ENCODE results near the gene ATXN10. TPM values are rescaled to one million over a fixed set of nuclear protein-coding genes. Genes with fewer than 3 reads are reported as not detected.

The ATXN10 gene
- total RNA-seq, 4 donors from 2014 or later: 110 to 145 (median 134) TPM

DNA sequence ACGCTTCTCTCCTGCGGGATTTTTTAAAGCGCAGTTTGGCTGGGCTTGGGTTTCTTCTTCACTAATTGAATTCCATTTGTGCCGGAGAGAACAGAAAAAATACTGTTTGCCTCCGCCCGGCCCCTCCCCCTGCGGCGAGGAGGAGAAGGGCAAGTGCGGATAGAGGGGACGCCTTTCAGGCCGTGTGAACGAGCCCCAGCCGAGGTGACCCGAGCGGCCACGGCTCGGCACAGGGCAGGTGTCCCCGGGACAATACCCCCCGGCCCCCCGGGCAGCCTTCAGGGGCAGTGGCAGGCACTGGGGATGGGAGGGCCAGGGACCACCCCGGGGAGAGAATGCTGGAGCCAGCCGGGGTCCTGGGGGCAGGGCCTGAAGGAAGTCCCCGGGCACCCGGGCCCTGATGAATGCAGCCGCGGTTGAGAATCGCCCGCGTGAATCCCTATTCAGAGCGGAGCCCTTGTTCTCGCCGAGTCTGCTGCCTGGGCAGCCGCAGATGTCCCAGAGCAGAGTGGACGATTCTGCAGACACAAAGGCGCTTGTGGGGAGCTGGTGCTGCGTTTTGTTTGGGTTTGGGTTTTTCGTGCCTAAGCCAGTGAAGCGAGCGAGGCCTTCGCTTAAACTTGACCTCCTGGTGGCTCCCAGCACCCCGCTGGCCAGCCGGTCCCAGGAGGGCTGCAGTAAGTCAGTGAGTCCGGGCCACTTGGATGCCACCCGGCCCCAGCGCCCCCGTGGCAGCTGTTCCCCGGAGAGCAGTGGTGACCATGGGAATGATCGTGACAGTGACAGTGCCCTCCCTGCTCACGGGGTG lies 209.3 kb downstream of the ATXN10 start:
- no peak for DNase-seq
- Histone ChIP-seq H3K27ac (no peak overlapping the region), H3K27me3 (no peaks in the 10 kb centered on the region), H3K9me3 (no peaks in the 10 kb centered on the region), H3K4me1 (peaks cover 1 to 2% of the 10 kb centered on the region in 2 donors), H3K4me3 (replicated peaks in 1 of 3) (no peak overlapping the region), H3K36me3 (no peaks in the 10 kb centered on the region)
- intact Hi-C loops (cut with DNase I): loop anchor here (10.0 kb wide), 1 partner anchor 84 kb away; no protein-coding TSS in a partner anchor
- 22 to 26% methylated on average over 24 to 46 of the region's 49 CpGs for WGBS, 2 donors
- TF ChIP-seq CTCF (IDR thresholded peaks at IDR 0.05) (no peak), POLR2A (IDR thresholded peaks at IDR 0.05) (no peak)

DNA sequence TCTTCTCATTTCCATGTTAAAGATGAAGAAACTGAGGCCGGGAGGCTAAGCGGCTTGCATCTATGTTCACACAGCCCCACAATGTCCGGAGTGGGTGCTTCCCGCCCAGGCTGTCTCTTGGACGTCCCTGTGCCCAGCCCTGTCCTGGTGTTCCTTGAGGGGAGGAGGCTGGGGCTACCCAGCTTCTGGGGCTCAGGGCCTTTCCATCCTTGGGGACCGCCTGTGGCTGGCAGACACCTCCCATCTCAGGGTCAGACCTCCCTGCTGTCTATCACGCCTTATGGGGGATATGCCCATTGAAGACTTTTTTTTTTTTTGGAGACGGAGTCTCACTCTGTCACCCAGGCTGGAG lies 209.9 kb downstream of the ATXN10 start:
- TF ChIP-seq POLR2A (IDR thresholded peaks at IDR 0.05) (no peak), CTCF (IDR thresholded peaks at IDR 0.05) (no peak)
- intact Hi-C loops (cut with DNase I): loop anchor here (10.0 kb wide), 1 partner anchor 83 kb away; no protein-coding TSS in a partner anchor
- H3K4me1 ChIP-seq: peaks cover 4 to 6% of the 10 kb centered on the region in 2 donors
- no peaks in the 10 kb centered on the region for H3K36me3 ChIP-seq
- no peak for DNase-seq
- no peak overlapping the region for H3K4me3 ChIP-seq (replicated peaks in 1 of 3)
- H3K27me3 ChIP-seq: no peaks in the 10 kb centered on the region
- no peak overlapping the region for H3K27ac ChIP-seq
- H3K9me3 ChIP-seq: no peaks in the 10 kb centered on the region
- WGBS, 2 donors: 86 to 88% methylated on average over 8 of the region's 8 CpGs

GRCh38 chr22:45882881-45883810 lies 211.5 kb downstream of the ATXN10 start:
- TF ChIP-seq CTCF (IDR thresholded peaks at IDR 0.05): no peak
- no peak for TF ChIP-seq POLR2A (IDR thresholded peaks at IDR 0.05)
- Histone ChIP-seq H3K27ac (no peak overlapping the region), H3K36me3 (no peaks in the 10 kb centered on the region), H3K9me3 (no peaks in the 10 kb centered on the region), H3K27me3 (no peaks in the 10 kb centered on the region), H3K4me1 (peaks cover 4 to 6% of the 10 kb centered on the region in 2 donors), H3K4me3 (replicated peaks in 1 of 3) (no peak overlapping the region)
- 87% methylated on average over 26 to 32 of the region's 32 CpGs for WGBS, 2 donors
- intact Hi-C loops (cut with DNase I): loop anchor here (10.0 kb wide), 1 partner anchor 82 kb away; no protein-coding TSS in a partner anchor
- DNase-seq: no peak

- Histone ChIP-seq H3K36me3 (no peaks in the 10 kb centered on the region), H3K9me3 (no peaks in the 10 kb centered on the region), H3K27ac (no peak overlapping the region), H3K4me1 (peaks cover 4 to 6% of the 10 kb centered on the region in 2 donors), H3K27me3 (no peaks in the 10 kb centered on the region), H3K4me3 (replicated peaks in 1 of 3) (no peak overlapping the region)
- 87 to 90% methylated on average over 5 to 8 of the region's 8 CpGs for WGBS, 2 donors
- DNase-seq: no peak
- TF ChIP-seq POLR2A (IDR thresholded peaks at IDR 0.05) (no peak), CTCF (IDR thresholded peaks at IDR 0.05) (no peak)
- intact Hi-C loops (cut with DNase I): loop anchor here (10.0 kb wide), 1 partner anchor 81 kb away; no protein-coding TSS in a partner anchor
These were observed 212.2 kb downstream of the ATXN10 start for GRCh38 chr22:45883811-45884170.
